Measurements from ENCODE around the gene LRRC34. TPM values are rescaled to one million over a fixed set of nuclear protein-coding genes. Genes with fewer than 3 reads are reported as not detected.

Gene LRRC34, protein sequence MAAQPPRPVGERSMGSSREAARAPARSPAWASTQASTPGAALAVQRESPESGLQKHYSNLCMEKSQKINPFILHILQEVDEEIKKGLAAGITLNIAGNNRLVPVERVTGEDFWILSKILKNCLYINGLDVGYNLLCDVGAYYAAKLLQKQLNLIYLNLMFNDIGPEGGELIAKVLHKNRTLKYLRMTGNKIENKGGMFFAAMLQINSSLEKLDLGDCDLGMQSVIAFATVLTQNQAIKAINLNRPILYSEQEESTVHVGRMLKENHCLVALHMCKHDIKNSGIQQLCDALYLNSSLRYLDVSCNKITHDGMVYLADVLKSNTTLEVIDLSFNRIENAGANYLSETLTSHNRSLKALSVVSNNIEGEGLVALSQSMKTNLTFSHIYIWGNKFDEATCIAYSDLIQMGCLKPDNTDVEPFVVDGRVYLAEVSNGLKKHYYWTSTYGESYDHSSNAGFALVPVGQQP
- total RNA-seq (2021): 9.4 and 9.7 TPM in 2 replicates
- percentile 74 among the genes with signal in this experiment for Bru-seq, nascent RNA
- percentile 76 among the genes with signal in this experiment for BruChase-seq, experiment 1, labeled RNA remaining after a 2-hour chase
- percentile 69 among the genes with signal in this experiment for BruChase-seq, experiment 2, labeled RNA remaining after a 6-hour chase
- long read RNA-seq, partial matches to known transcripts: 3 of 11 reads
- long read RNA-seq, other reads (novel, unspliced or antisense): 2 of 11 reads

DNA sequence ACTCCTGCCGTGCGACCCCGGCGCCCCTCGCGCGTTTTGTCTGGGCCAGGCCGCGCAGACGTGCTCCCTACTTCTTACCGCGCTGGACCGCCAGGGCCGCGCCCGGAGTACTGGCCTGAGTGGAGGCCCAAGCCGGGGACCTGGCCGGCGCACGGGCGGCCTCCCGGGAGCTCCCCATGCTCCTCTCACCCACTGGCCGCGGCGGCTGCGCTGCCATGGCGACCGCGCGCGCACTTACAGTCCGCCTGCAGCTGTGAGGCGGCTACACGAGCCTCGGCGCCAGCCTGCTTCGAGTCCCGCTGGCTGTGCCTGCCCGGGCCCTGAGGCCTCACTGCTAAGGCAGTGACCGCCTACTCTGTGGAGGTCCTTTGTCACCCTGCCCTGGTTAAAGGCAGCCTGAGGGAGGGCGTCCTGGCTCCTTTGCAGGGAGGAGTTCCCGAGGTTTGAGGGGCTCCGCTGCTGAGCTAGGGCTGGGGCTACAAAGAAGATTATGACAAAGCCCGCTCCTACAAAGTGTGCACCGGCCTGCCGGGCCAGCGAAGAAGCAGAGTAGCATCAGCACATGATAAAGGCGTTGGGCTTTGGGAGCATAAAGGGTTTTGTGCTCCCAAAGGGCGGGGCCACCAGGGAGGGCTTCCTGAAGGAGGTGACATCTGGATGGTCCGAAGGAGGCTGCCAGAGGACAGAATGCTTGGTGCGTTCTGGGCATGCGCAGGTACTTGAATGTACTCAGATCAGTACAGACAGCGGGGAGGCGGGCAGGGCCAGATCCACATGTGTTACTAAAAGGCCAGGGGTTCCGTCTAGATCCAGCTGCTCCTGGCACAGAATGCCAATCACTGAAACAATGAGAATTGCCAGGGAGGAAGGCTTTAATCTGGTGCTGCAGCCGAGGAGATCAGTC is at the start of gene LRRC34, which contains the start of gene LRRIQ4:
TSS of gene LRRC34 (minus strand) at position 573 of the 904 bp plus-strand sequence. CDS start at position 217, 356 bp downstream.
TSS of gene LRRIQ4 (plus strand) at position 539 of the 904 bp plus-strand sequence. CDS start 9,052 bp downstream, outside the sequence.
- H3K36me3 ChIP-seq (ENCODE audit: insufficient read depth, low read length, poor library complexity, severe bottlenecking): no peaks in the 10 kb centered on the region
- ChIA-PET POLR2A (ENCODE audit: low non-redundant PET) (no interaction called here), CTCF (no interaction called here)
- peaks cover 5% of the 10 kb centered on the region for H3K4me1 ChIP-seq (ENCODE audit: insufficient read depth, low read length, poor library complexity, severe bottlenecking)
- H3K27ac ChIP-seq (ENCODE audit: low read depth, low read length, poor library complexity, severe bottlenecking): peak within 1 kb of the TSS; percentile 85
- no peak for TF ChIP-seq EZH2 (IDR thresholded peaks at IDR 0.05; ENCODE audit: borderline replicate concordance, low read depth, low read length, poor library complexity, severe bottlenecking)
- TF ChIP-seq, protein P1, sequence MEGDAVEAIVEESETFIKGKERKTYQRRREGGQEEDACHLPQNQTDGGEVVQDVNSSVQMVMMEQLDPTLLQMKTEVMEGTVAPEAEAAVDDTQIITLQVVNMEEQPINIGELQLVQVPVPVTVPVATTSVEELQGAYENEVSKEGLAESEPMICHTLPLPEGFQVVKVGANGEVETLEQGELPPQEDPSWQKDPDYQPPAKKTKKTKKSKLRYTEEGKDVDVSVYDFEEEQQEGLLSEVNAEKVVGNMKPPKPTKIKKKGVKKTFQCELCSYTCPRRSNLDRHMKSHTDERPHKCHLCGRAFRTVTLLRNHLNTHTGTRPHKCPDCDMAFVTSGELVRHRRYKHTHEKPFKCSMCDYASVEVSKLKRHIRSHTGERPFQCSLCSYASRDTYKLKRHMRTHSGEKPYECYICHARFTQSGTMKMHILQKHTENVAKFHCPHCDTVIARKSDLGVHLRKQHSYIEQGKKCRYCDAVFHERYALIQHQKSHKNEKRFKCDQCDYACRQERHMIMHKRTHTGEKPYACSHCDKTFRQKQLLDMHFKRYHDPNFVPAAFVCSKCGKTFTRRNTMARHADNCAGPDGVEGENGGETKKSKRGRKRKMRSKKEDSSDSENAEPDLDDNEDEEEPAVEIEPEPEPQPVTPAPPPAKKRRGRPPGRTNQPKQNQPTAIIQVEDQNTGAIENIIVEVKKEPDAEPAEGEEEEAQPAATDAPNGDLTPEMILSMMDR (conservative IDR thresholded peaks at IDR 0.05; ENCODE audit: low read depth, low read length): no peak
- DNase-seq (ENCODE audit: low spot score): peak; percentile 91
- intact Hi-C loops (cut with micrococcal nuclease; ENCODE audit: unreplicated experiment): no loop called here
- no peaks in the 10 kb centered on the region for H3K9me3 ChIP-seq (ENCODE audit: low read depth, low read length, poor library complexity, severe bottlenecking)
- peak within 1 kb of the TSS; percentile 72 for H3K4me3 ChIP-seq (ENCODE audit: low read depth, low read length, poor library complexity, severe bottlenecking)
- no TSS peak for BruUV-seq (replicated peaks)
- H3K27me3 ChIP-seq (replicated peaks; ENCODE audit: insufficient read depth, low read depth, low read length, poor library complexity): no peaks in the 10 kb centered on the region

DNA sequence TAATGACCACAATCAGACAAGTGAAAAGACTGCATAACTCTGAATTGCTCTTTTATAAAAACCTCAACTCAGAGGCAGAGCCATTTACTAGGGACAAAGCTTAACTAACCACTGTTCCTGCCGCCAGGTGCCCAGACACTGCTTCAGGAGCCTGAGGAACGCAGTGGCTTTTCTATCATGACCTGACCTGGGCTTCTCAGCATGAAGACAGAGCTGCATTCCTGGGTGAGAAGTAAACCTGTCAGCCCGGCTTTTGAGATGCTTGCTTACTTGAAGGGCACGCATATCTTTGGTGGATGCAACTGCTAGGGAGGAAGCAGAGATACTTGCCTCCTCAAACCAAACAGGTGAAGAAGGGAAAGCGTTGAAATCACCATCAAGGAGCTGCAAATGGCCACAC is 49.2 kb upstream of the LRRC34 start:
- no peaks in the 10 kb centered on the region for H3K36me3 ChIP-seq (ENCODE audit: insufficient read depth, low read length, poor library complexity, severe bottlenecking)
- BruUV-seq (replicated peaks): no TSS peak
- POLR2A ChIA-PET (ENCODE audit: low non-redundant PET): no interaction called here

More for the DNA sequence above, 49.2 kb upstream of the LRRC34 start:
- Histone ChIP-seq H3K4me1 (ENCODE audit: insufficient read depth, low read length, poor library complexity, severe bottlenecking) (no peaks in the 10 kb centered on the region), H3K9me3 (ENCODE audit: low read depth, low read length, poor library complexity, severe bottlenecking) (no peaks in the 10 kb centered on the region), H3K27ac (ENCODE audit: low read depth, low read length, poor library complexity, severe bottlenecking) (no peak overlapping the region), H3K27me3 (replicated peaks; ENCODE audit: insufficient read depth, low read depth, low read length, poor library complexity) (no peaks in the 10 kb centered on the region), H3K4me3 (ENCODE audit: low read depth, low read length, poor library complexity, severe bottlenecking) (no peak overlapping the region)
- TF ChIP-seq, protein P1 (conservative IDR thresholded peaks at IDR 0.05; ENCODE audit: low read depth, low read length): no peak
- TF ChIP-seq EZH2 (IDR thresholded peaks at IDR 0.05; ENCODE audit: borderline replicate concordance, low read depth, low read length, poor library complexity, severe bottlenecking): no peak
- CTCF ChIA-PET: no interaction called here
- intact Hi-C loops (cut with micrococcal nuclease; ENCODE audit: unreplicated experiment): loop anchor here (5.0 to 10.0 kb wide), 2 partner anchors 183 to 550 kb away; no protein-coding TSS in a partner anchor
- DNase-seq (ENCODE audit: low spot score): no peak

Measured in A673 (cell line).